Mesenchymal stem cell (in vitro differentiated cells and primary cell): ENCODE measurements around the gene DPF3.

Experiments
- DNase-seq: peaks from one replicate; pipeline ENCODE4 v3.0.0-alpha.2; 2013
- H2AFZ ChIP-seq: one replicate; pipeline ENCODE4 v1.6.1; 2013; ENCODE audit warnings: low read depth, mild to moderate bottlenecking, control low read depth, inconsistent platforms, low read length, moderate library complexity
- H2AK5ac ChIP-seq: 2 replicates; pipeline ENCODE4 v1.6.1; 2013; ENCODE audit warnings: low read length, moderate library complexity, mild to moderate bottlenecking, inconsistent platforms; ENCODE audit not compliant: severe bottlenecking
- H2BK120ac ChIP-seq: one replicate; pipeline ENCODE4 v1.6.1; 2013; ENCODE audit warnings: low read depth, mild to moderate bottlenecking, inconsistent platforms, low read length, moderate library complexity
- H2BK12ac ChIP-seq, 2 experiments: one replicate each; pipeline ENCODE4 v1.6.1; 2013; ENCODE audit warnings: inconsistent platforms in 2 of 2, low read length in 2 of 2, mild to moderate bottlenecking in 2 of 2, moderate library complexity in 2 of 2, control low read depth in 1 of 2
- H2BK15ac ChIP-seq: one replicate; pipeline ENCODE4 v1.6.1; 2013; ENCODE audit warnings: mild to moderate bottlenecking, low read depth, inconsistent platforms; ENCODE audit not compliant: poor library complexity, severe bottlenecking
- H2BK5ac ChIP-seq: 2 replicates; pipeline ENCODE4 v1.6.1; 2013; ENCODE audit warnings: low read depth, mild to moderate bottlenecking, low read length, control low read depth, inconsistent platforms; ENCODE audit not compliant: poor library complexity, severe bottlenecking
- H3K14ac ChIP-seq, 2 experiments: one replicate each; pipeline ENCODE4 v1.6.1; 2013; ENCODE audit warnings: inconsistent platforms in 2 of 2, low read length in 2 of 2, control low read depth in 1 of 2, mild to moderate bottlenecking in 1 of 2, moderate library complexity in 1 of 2
- H3K18ac ChIP-seq, 2 experiments: one replicate each; pipeline ENCODE4 v1.6.1; 2013; ENCODE audit warnings: inconsistent platforms in 2 of 2, low read length in 2 of 2, control low read depth in 1 of 2, low read depth in 1 of 2, mild to moderate bottlenecking in 1 of 2
- H3K23ac ChIP-seq, 2 experiments: one replicate each; pipeline ENCODE4 v1.6.1; 2013; ENCODE audit warnings: inconsistent platforms in 2 of 2, low read length in 2 of 2, mild to moderate bottlenecking in 2 of 2, moderate library complexity in 2 of 2, control low read depth in 1 of 2
- H3K27ac ChIP-seq: 2 replicates; pipeline ENCODE4 v1.5.1; 2013; ENCODE audit warnings: mild to moderate bottlenecking, moderate library complexity, low read length, control low read depth, inconsistent platforms; ENCODE audit not compliant: poor library complexity, severe bottlenecking
- H3K27me3 ChIP-seq, 2 experiments: 2 replicates each; pipeline versions ENCODE4 v1.6.1 to v1.7.0; 2013; ENCODE audit warnings: low read length in 2 of 2, mild to moderate bottlenecking in 2 of 2, moderate library complexity in 2 of 2, control low read depth in 1 of 2, inconsistent platforms in 1 of 2; ENCODE audit not compliant: control insufficient read depth in 1 of 2, insufficient read depth in 1 of 2
- H3K36me3 ChIP-seq, 2 experiments: 2 replicates each; pipeline versions ENCODE4 v1.6.1 to v1.7.0; 2013; ENCODE audit warnings: low read length in 2 of 2, control low read depth in 1 of 2, inconsistent platforms in 1 of 2, low read depth in 1 of 2, mild to moderate bottlenecking in 1 of 2; ENCODE audit not compliant: insufficient read depth in 2 of 2, control insufficient read depth in 1 of 2
- H3K4ac ChIP-seq, 2 experiments: one replicate each; pipeline ENCODE4 v1.6.1; 2013; ENCODE audit warnings: inconsistent platforms in 2 of 2, low read length in 2 of 2, mild to moderate bottlenecking in 2 of 2, moderate library complexity in 2 of 2, control low read depth in 1 of 2, low read depth in 1 of 2
- H3K4me1 ChIP-seq: 2 replicates; pipeline ENCODE4 v1.6.1; 2013; ENCODE audit warnings: low read depth, low read length, control low read depth; ENCODE audit not compliant: control insufficient read depth, insufficient read depth
- H3K4me2 ChIP-seq: 2 replicates; pipeline ENCODE4 v1.6.1; 2013; ENCODE audit warnings: low read length, mild to moderate bottlenecking, inconsistent platforms; ENCODE audit not compliant: poor library complexity, severe bottlenecking
- H3K4me3 ChIP-seq, 2 experiments: 2 replicates each; pipeline versions ENCODE4 v1.5.1 to v1.7.0; 2013; ENCODE audit warnings: low read length in 2 of 2, mild to moderate bottlenecking in 2 of 2, control low read depth in 1 of 2, low read depth in 1 of 2; ENCODE audit not compliant: insufficient read depth in 1 of 2
- H3K79me1 ChIP-seq: replicated peaks from 2 replicates; pipeline ENCODE4 v1.6.1; 2013; ENCODE audit warnings: mild to moderate bottlenecking, control low read depth, low read length, inconsistent platforms; ENCODE audit not compliant: poor library complexity, severe bottlenecking
- H3K9ac ChIP-seq: 2 replicates; pipeline ENCODE4 v1.7.0; 2013; ENCODE audit warnings: mild to moderate bottlenecking, low read length, moderate library complexity
- H3K9me3 ChIP-seq: 2 replicates; pipeline ENCODE4 v1.7.0; 2013; ENCODE audit warnings: mild to moderate bottlenecking, low read length; ENCODE audit not compliant: control insufficient read depth
- H4K8ac ChIP-seq: one replicate; pipeline ENCODE4 v1.6.1; 2013; ENCODE audit warnings: inconsistent platforms, mild to moderate bottlenecking, low read length, moderate library complexity
- H4K91ac ChIP-seq: one replicate; pipeline ENCODE4 v1.6.1; 2013; ENCODE audit warnings: mild to moderate bottlenecking, low read length, inconsistent platforms
- WGBS: methylation state at CpG from one replicate; pipeline ENCODE4 v1.1.7; 2013; ENCODE audit warnings: mixed read lengths; 5-methylcytosine and 5-hydroxymethylcytosine counted together

DPF3 gene

DNA sequence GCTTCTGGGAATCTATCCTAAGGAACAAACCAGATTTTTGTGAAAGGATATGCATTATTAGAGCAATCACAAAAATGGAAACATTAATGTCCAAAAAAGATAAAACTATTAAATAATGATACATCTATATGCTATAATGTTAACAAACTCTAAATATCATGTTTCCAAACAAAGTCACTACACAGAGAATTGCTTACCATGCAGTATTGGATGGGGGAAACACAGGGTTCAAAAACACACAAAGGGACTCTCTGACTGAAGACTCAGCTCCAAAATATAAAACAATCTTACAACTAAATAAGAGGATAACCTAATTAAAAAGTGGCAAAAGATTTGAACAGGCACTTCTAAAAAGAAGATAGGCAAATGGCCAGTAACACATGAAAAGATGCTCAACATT, 304.2 kb downstream of the DPF3 start:
- Histone ChIP-seq H4K91ac (no peak overlapping the region), H4K8ac (no peak overlapping the region), H3K23ac (no peak overlapping the region), H3K27ac (no peak overlapping the region), H2BK15ac (no peak overlapping the region), H3K4me3 (no peak overlapping the region), H3K4ac (no peak overlapping the region), H2AFZ (no peak overlapping the region), H2BK5ac (no peak overlapping the region), H3K18ac (no peak overlapping the region), H2BK12ac (no peak overlapping the region), H3K36me3 (no peaks in the 10 kb centered on the region), H3K9me3 (no peaks in the 10 kb centered on the region), H3K79me1 (no peaks in the 10 kb centered on the region), H2BK120ac (no peak overlapping the region), H3K27me3 (peaks cover 0 to 8% of the 10 kb centered on the region in 2 experiments), H3K4me2 (no peak overlapping the region), H3K14ac (no peak overlapping the region), H2AK5ac (no peak overlapping the region), H3K9ac (no peak overlapping the region), H3K4me1 (no peaks in the 10 kb centered on the region)
- DNase-seq = no peak

DNA sequence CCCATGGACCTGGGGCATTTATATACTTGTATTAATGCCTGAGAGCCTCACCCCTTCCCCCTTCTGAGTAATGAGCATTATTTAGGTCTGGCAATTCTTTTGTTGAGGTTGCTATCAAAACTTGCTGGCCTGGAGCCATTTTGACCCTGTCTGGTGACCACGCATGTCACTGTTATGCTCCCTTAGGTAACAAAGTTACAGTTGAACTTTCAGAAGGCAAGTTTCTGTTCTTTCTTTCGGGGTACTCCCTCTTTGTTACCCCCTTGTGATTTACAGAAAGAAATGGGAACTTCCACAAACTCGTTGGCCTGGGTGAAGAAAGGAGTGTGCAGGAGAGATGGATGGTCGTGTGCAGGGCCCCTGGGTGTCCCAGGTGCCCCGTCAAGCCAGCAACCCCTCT, 305.4 kb downstream of the DPF3 start:
- H3K14ac ChIP-seq = no peak overlapping the region
- H3K23ac ChIP-seq = no peak overlapping the region
- no peak overlapping the region for H3K27ac ChIP-seq
- H2AK5ac ChIP-seq = no peak overlapping the region
- no peak overlapping the region for H3K9ac ChIP-seq
- H2BK15ac ChIP-seq = no peak overlapping the region
- H4K8ac ChIP-seq = no peak overlapping the region
- H3K4me3 ChIP-seq = no peak overlapping the region
- no peak for DNase-seq
- H2BK5ac ChIP-seq = no peak overlapping the region
- H4K91ac ChIP-seq = no peak overlapping the region
- peaks cover 0 to 14% of the 10 kb centered on the region in 2 experiments for H3K27me3 ChIP-seq
- no peak overlapping the region for H2BK120ac ChIP-seq
- H3K18ac ChIP-seq = no peak overlapping the region
- no peaks in the 10 kb centered on the region for H3K36me3 ChIP-seq
- H2AFZ ChIP-seq = no peak overlapping the region
- H3K79me1 ChIP-seq = no peaks in the 10 kb centered on the region
- WGBS = 85% methylated on average over 4 of the region's 5 CpGs
- peaks cover 2% of the 10 kb centered on the region for H3K4me1 ChIP-seq
- H3K9me3 ChIP-seq = no peaks in the 10 kb centered on the region
- no peak overlapping the region for H3K4me2 ChIP-seq
- no peak overlapping the region for H3K4ac ChIP-seq
- H2BK12ac ChIP-seq = no peak overlapping the region

DNA sequence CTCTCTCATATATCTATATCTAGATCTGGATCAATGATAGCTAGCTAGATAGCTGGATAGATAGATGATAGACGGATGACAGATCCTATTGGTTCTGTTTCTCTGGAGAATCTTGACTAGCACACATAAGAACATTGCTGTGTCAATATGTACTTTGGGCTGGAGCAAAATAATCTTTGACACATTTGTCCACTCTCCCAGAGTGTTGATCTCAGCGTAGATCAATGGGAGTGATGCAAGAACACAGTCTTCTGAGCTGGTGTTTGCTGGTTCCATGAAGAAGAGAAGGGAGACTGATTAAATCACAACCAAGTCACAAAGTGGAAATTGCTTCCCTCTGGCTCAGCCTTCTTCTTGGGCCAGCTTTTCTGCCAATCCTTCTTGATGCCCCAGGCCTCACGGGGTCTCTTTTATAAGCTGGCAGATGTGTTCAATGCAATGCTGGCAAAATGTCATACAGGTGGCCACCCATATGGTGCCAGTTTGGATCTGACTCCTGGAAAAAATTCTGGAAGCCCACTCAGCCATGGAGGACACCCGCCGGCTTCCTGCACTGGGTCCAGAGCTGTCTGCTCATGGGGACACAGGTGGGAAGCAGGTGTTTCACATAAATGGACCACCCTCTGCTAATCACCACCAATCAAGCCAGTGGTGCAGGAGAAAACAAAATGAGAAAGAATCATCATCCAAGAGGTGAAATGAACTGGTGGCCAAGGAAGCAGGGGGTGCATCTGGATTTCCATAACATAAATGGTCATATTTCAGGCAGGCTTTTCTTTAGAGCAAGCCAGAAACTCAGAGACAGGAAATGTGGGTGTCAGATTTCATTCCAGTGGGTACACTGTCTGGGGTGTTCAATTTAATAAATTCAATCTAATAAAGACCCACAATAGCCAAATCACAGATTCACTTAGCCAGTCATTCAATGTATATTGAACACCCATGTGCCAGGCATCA, 310.3 kb downstream of the DPF3 start:
- no peaks in the 10 kb centered on the region for H3K36me3 ChIP-seq
- no peaks in the 10 kb centered on the region for H3K9me3 ChIP-seq
- no peak overlapping the region for H3K23ac ChIP-seq
- H2BK12ac ChIP-seq = no peak overlapping the region
- H3K27ac ChIP-seq = no peak overlapping the region
- no peak overlapping the region for H2BK15ac ChIP-seq
- WGBS = 98% methylated on average over 5 of the region's 5 CpGs
- no peak overlapping the region for H3K4me2 ChIP-seq
- no peaks in the 10 kb centered on the region for H3K79me1 ChIP-seq
- peaks cover 0 to 30% of the 10 kb centered on the region in 2 experiments for H3K27me3 ChIP-seq
- H3K4me1 ChIP-seq = peaks cover 2% of the 10 kb centered on the region
- H3K4me3 ChIP-seq = no peak overlapping the region
- no peak overlapping the region for H4K8ac ChIP-seq
- no peak overlapping the region for H2AFZ ChIP-seq
- no peak overlapping the region for H4K91ac ChIP-seq
- no peak overlapping the region for H3K4ac ChIP-seq
- H3K9ac ChIP-seq = no peak overlapping the region
- no peak overlapping the region for H3K14ac ChIP-seq
- no peak overlapping the region for H2AK5ac ChIP-seq
- no peak overlapping the region for H2BK120ac ChIP-seq
- H2BK5ac ChIP-seq = no peak overlapping the region
- DNase-seq = no peak
- H3K18ac ChIP-seq = no peak overlapping the region

DNA sequence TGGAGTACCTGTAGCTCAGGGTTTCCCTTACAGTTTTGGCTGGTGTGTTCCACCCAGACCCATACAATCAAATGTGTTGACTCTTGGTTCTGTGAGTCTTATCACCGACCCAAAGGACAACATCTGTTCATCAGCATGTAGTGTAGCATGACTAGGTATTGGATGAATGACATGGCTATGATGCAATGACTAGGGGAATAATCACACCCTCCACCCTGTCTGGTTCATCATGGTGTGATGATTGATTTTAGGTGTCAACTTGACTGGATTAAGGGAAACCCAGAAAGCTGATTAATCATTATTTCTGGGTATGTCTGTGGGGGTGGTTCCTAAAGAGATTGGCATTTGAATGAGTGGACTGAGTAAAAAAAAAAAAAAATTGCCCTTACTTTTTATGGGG, 311.3 kb downstream of the DPF3 start:
- no peak overlapping the region for H3K23ac ChIP-seq

More for the DNA sequence above, 311.3 kb downstream of the DPF3 start:
- H2BK12ac ChIP-seq = no peak overlapping the region
- H3K9ac ChIP-seq = no peak overlapping the region
- no peak overlapping the region for H2BK5ac ChIP-seq
- no CpG with 5 or more reads among the region's 1 CpG for WGBS
- no peaks in the 10 kb centered on the region for H3K9me3 ChIP-seq
- H4K8ac ChIP-seq = no peak overlapping the region
- H3K4me2 ChIP-seq = no peak overlapping the region
- no peak overlapping the region for H3K4me3 ChIP-seq
- no peak overlapping the region for H2AK5ac ChIP-seq
- H2AFZ ChIP-seq = no peak overlapping the region
- no peak overlapping the region for H3K27ac ChIP-seq
- H3K14ac ChIP-seq = no peak overlapping the region
- no peak overlapping the region for H3K18ac ChIP-seq
- H3K27me3 ChIP-seq = peaks cover 0 to 38% of the 10 kb centered on the region in 2 experiments
- peaks cover 2% of the 10 kb centered on the region for H3K4me1 ChIP-seq
- no peak overlapping the region for H2BK15ac ChIP-seq
- no peaks in the 10 kb centered on the region for H3K36me3 ChIP-seq
- no peak overlapping the region for H4K91ac ChIP-seq
- H3K4ac ChIP-seq = no peak overlapping the region
- no peaks in the 10 kb centered on the region for H3K79me1 ChIP-seq
- DNase-seq = no peak
- no peak overlapping the region for H2BK120ac ChIP-seq
